Esophagus muscularis mucosa (tissue), 4 donors: ENCODE data around the gene PTGR1. TPM values are rescaled to one million over a fixed set of nuclear protein-coding genes. Genes with fewer than 3 reads are reported as not detected.

Experiments used
- DNase-seq: peaks from one replicate; pipeline ENCODE4 v3.0.0-alpha.2; 2017; ENCODE audit errors: extremely low spot score
- H3K27ac ChIP-seq, 4 donors: fragments of 200-600 bp; sonication (generic); replicated peaks in 1 of 4; 1 replicate in 3 of 4; 2 replicates in 1 of 4; pipeline ENCODE4 v1.5.1; 2016 to 2019; ENCODE audit warnings: mild to moderate bottlenecking in 1 of 4
- H3K27me3 ChIP-seq, 4 donors: fragments of 200-600 bp; sonication (generic); one replicate each; pipeline versions ENCODE4 v1.5.1 to v1.6.0; 2016 to 2019
- H3K36me3 ChIP-seq, 4 donors: fragments of 200-600 bp; sonication (generic); one replicate each; pipeline ENCODE4 v1.5.1; 2016 to 2019
- H3K4me1 ChIP-seq, 4 donors: fragments of 200-600 bp; sonication (generic); one replicate each; pipeline ENCODE4 v1.5.1; 2016 to 2019
- H3K4me3 ChIP-seq, 4 donors: fragments of 200-600 bp; sonication (generic); 1 replicate in 2 of 4; 2 replicates in 2 of 4; pipeline ENCODE4 v1.5.1; 2016 to 2019; ENCODE audit warnings: mild to moderate bottlenecking in 4 of 4, moderate library complexity in 1 of 4
- H3K9me3 ChIP-seq, 4 donors: fragments of 200-600 bp; sonication (generic); 1 replicate in 3 of 4; 2 replicates in 1 of 4; pipeline ENCODE4 v1.5.1; 2016 to 2019
- CTCF ChIP-seq, 3 experiments: fragments of 200-600 bp in 2 of 3; fragments of 450-650 bp in 1 of 3; sonication (generic) in 2 of 3; IDR thresholded peaks; one replicate each; pipeline ENCODE4 v1.5.1; 2017 to 2019; ENCODE audit warnings: antibody characterized with exemption in 3 of 3, mild to moderate bottlenecking in 2 of 3, moderate library complexity in 1 of 3
- EP300 ChIP-seq: sonication (generic); formaldehyde crosslinking; IDR thresholded peaks from one replicate; pipeline ENCODE4 v1.6.1; 2017; ENCODE audit warnings: antibody characterized with exemption
- POLR2A ChIP-seq: fragments of 450-650 bp; IDR thresholded peaks from one replicate; pipeline ENCODE4 v1.6.1; 2017; ENCODE audit warnings: antibody characterized with exemption, moderate library complexity, mild to moderate bottlenecking, low read depth
- POLR2AphosphoS5 ChIP-seq, 2 donors: sonication (generic); formaldehyde crosslinking; IDR thresholded peaks; one replicate each; pipeline ENCODE4 v1.6.1; 2017; ENCODE audit warnings: antibody characterized with exemption in 2 of 2
- whole genome bisulfite sequencing: methylation state at CpG from one replicate; pipeline ENCODE4 v1.1.5; 2018; 5-methylcytosine and 5-hydroxymethylcytosine counted together
- intact Hi-C: fragments of 100-400 bp; cut with DNase I; formaldehyde crosslinking; loops from one replicate; pipeline ENCODE4 v1.15.1; 2023
- total RNA-seq, 4 donors: library from RNA; depleted of rRNA; stranded (reverse); fragments of >200 nt; gene quantifications; one replicate each; pipeline versions ENCODE4 v1.1.0 to v1.2.1, GENCODE V29; 2016

The PTGR1 gene
- total RNA-seq, 4 donors from 2014 or later, result 18.5 to 43.5 (median 35.9) TPM

- intact Hi-C loops, result no loop called here
- WGBS, result 100% methylated on average over 4 of the region's 4 CpGs
- no peak overlapping the region for H3K4me3 ChIP-seq
- no peak overlapping the region for H3K27ac ChIP-seq
- H3K27me3 ChIP-seq, result no peaks in the 10 kb centered on the region
- H3K36me3 ChIP-seq, result peaks cover 31 to 80% (median 57%) of the 10 kb centered on the region in 4 donors
- TF ChIP-seq POLR2AphosphoS5 (IDR thresholded peaks at IDR 0.05), result no peak
- no peak for TF ChIP-seq EP300
- no peak for TF ChIP-seq CTCF (IDR thresholded peaks at IDR 0.05)
- no peak for TF ChIP-seq POLR2A
- H3K9me3 ChIP-seq, result peaks cover 0 to 36% (median 11%) of the 10 kb centered on the region in 4 donors
- H3K4me1 ChIP-seq, result peaks cover 0 to 4% (median 3%) of the 10 kb centered on the region in 4 donors
- no peak for DNase-seq
Observed at GRCh38 chr9:111531716-111532115, 67.7 kb downstream of the PTGR1 start.

- no peak overlapping the region for H3K27ac ChIP-seq
- H3K4me1 ChIP-seq, result peaks cover 10 to 17% (median 15%) of the 10 kb centered on the region in 4 donors
- H3K9me3 ChIP-seq, result peaks cover 0 to 16% (median 0%) of the 10 kb centered on the region in 4 donors
- H3K4me3 ChIP-seq, result no peak overlapping the region
- no peaks in the 10 kb centered on the region for H3K27me3 ChIP-seq
- TF ChIP-seq POLR2A, result no peak
- no peak for TF ChIP-seq POLR2AphosphoS5 (IDR thresholded peaks at IDR 0.05)
- no peak for TF ChIP-seq EP300
- TF ChIP-seq CTCF (IDR thresholded peaks at IDR 0.05), result no peak
- no peak for DNase-seq
- H3K36me3 ChIP-seq, result peaks cover 12 to 61% (median 37%) of the 10 kb centered on the region in 4 donors
- 37% methylated on average over 2 of the region's 2 CpGs for WGBS
- intact Hi-C loops, result loop anchor here (5.0 kb wide), 1 partner anchor 47 kb away; the partner anchor contains the start of gene ECPAS
Observed at GRCh38 chr9:111529787-111530186, 69.7 kb downstream of the PTGR1 start.

GRCh38 chr9:111527347-111527746 is 72.1 kb downstream of the PTGR1 start:
- peaks cover 0 to 36% (median 18%) of the 10 kb centered on the region in 4 donors for H3K36me3 ChIP-seq
- no peak for TF ChIP-seq POLR2A
- TF ChIP-seq EP300, result no peak
- intact Hi-C loops, result loop anchor here (5.0 kb wide), 1 partner anchor 45 kb away; the partner anchor contains the start of gene ECPAS
- H3K27ac ChIP-seq, result no peak overlapping the region
- no peak overlapping the region for H3K4me3 ChIP-seq
- 91% methylated on average over 2 of the region's 2 CpGs for whole genome bisulfite sequencing
- no peaks in the 10 kb centered on the region for H3K9me3 ChIP-seq
- H3K4me1 ChIP-seq, result peaks cover 10 to 21% (median 16%) of the 10 kb centered on the region in 4 donors
- no peak for DNase-seq
- no peaks in the 10 kb centered on the region for H3K27me3 ChIP-seq

GRCh38 chr9:111525056-111525977 is 74.1 kb downstream of the PTGR1 start, which contains the start of gene ZNF483:
ZNF483 (plus strand) TSS chr9:111525179; CDS start chr9:111527396, 2,217 bp downstream.
- H3K9me3 ChIP-seq, result no peaks in the 10 kb centered on the region
- no peak for DNase-seq
- peak within 1 kb of the TSS; percentile 81 to 90 (median 89) for H3K4me3 ChIP-seq
- intact Hi-C loops, result loop anchor here (5.0 kb wide), 1 partner anchor 43 kb away; the partner anchor contains the start of gene ECPAS
- H3K27me3 ChIP-seq, result no peaks in the 10 kb centered on the region
- H3K27ac ChIP-seq, result peak within 1 kb of the TSS; percentile 73 to 81 (median 78)
- H3K36me3 ChIP-seq, result peaks cover 0 to 19% (median 3%) of the 10 kb centered on the region in 4 donors
- WGBS, result 3% methylated on average over 20 of the region's 66 CpGs
- TF ChIP-seq CTCF (IDR thresholded peaks at IDR 0.05) (no peak), POLR2AphosphoS5 (IDR thresholded peaks at IDR 0.05) (peak; percentile 77 to 78), POLR2A (no peak)
- peaks cover 10 to 21% (median 16%) of the 10 kb centered on the region in 4 donors for H3K4me1 ChIP-seq

GRCh38 chr9:111524731-111525055 is 74.8 kb downstream of the PTGR1 start:
- peak overlapping the region; percentile 81 to 90 (median 89) for H3K4me3 ChIP-seq
- peak overlapping the region in 3 of 4 donors; percentile 74 to 81 (median 81) for H3K27ac ChIP-seq
- H3K36me3 ChIP-seq, result peaks cover 0 to 15% (median 3%) of the 10 kb centered on the region in 4 donors
- no peaks in the 10 kb centered on the region for H3K9me3 ChIP-seq
- peaks cover 10 to 21% (median 16%) of the 10 kb centered on the region in 4 donors for H3K4me1 ChIP-seq
- no peak for TF ChIP-seq POLR2A
- no peak for TF ChIP-seq POLR2AphosphoS5 (IDR thresholded peaks at IDR 0.05)
- TF ChIP-seq EP300, result no peak
- TF ChIP-seq CTCF (IDR thresholded peaks at IDR 0.05), result no peak
- no peak for DNase-seq
- 29% methylated on average over 7 of the region's 7 CpGs for WGBS
- no peaks in the 10 kb centered on the region for H3K27me3 ChIP-seq
- intact Hi-C loops, result loop anchor here (5.0 kb wide), 1 partner anchor 42 kb away; the partner anchor contains the start of gene ECPAS
